GM21576 (cell line): ENCODE data around the gene CSTA.
A peak's percentile ranks its signal among the peaks of the same experiment; 100 is the strongest.

ENCODE experiments used
- ATAC-seq: cut with Tn5 transposase; IDR thresholded peaks from one replicate; pipeline ENCODE4 v1.9.1; 2021; ENCODE audit warnings: mild to moderate bottlenecking, moderate library complexity; ENCODE audit not compliant: unreplicated experiment

The CSTA gene

DNA sequence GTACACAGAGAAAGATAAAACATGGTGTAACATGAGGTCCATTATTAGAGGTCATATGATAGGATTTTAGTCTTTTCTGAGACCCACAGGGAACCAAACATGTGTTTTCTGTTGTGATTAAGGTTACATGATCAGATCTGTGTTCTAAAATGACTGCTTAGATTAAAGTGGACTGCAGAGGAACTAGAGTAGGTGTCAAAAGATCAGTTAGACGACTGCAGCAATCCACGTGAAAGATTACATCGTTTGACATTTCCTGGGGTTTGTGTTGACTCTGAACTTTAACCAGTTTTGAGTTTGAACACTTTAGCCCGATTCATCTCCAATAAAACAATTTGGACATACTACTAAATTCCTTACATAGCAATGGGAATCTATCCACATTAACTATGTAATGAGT is 52.9 kb downstream of the CSTA start:
- ATAC-seq, result no peak

- peak; percentile 40 for ATAC-seq
Measured at GRCh38 chr3:122382888-122383666, 58.0 kb downstream of the CSTA start, which contains the start of gene MIX23. TSS of gene MIX23 (minus strand) at chr3:122383231. CDS start at chr3:122383224, 7 bp downstream.

DNA sequence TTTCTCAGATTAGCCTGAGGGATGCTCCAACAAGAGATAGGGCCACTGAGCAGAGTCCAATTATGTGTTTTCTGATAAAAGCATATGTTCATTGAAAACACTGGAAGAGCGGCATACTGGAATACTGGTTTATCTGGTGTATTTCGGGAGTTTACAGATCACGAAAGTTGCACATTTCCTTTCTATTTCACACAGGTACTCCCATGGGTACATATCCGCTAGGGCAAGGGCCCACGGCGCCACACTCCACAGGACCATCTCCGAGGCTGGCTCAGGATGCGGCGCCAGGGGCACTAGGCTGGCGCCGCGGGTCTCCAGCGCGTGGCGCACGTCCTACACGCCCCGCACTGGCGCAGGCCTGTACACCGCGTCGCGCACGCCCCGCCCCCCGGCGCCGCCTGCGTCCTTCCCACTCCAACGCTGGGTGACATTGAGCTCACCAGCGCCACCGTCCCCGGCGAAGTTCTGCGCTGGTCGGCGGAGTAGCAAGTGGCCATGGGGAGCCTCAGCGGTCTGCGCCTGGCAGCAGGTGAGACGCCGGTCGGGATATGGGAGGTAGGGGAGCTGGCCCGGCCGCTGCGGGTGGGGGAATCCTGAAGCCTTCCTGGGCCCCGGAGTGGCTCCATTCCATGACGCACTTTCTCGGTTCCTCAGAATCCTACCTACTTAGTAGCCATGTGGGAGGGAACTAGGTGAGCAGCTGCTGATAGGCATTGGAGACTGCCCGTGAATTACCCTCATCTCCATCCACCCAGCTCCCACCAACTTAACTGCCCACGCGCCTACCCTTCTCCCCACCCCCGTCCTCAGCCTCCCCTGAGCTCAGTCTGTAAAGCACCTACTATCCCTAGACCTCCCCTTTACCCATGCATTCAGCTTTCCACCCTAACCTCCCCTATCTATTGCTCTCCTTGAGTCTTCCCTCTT is 59.0 kb downstream of the CSTA start, which contains the start of gene FAM162A:
FAM162A (plus strand) TSS at position 412 of the 927 bp plus-strand sequence; CDS start at position 496, 84 bp downstream.
- ATAC-seq, result peak; percentile 90

DNA sequence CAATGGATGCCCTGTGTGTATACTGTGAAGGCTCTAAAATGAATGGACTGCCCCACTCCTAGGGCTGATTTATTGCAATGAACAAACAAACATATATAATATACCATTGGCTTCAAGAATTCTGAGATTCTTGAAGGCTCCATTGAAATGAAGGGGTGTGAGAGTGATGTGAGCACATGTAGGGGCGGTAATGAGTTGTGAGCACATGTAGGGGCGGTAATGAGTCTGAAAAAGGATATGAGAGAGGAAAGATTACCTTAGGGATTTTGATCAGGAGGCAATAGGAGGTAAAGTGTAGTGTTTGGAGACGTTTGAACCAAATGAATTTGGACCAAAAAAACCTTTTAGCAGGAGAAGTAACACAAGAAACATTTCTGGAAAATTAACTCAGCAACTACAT is 62.7 kb downstream of the CSTA start:
- ATAC-seq, result no peak

DNA sequence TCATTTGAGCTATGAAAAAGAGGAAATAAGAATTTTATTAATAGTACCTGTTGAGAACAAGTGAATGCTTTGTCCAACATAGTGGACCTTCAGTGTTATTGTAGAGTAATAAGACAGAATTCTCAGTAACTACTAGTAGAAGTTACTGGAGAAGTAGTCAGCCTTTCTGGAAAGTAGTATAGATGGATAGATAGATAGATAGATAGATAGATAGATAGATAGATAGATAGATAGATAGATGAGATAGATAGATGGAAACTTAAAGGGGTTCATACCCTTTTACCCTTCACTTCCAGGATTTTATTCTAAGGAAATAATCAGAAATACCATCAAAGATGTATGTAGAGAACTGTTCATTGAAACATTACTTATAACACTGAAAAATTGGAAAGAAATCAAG is 64.1 kb downstream of the CSTA start:
- no peak for ATAC-seq

GRCh38 chr3:122389892-122390291 is 64.8 kb downstream of the CSTA start:
- ATAC-seq, result no peak

DNA sequence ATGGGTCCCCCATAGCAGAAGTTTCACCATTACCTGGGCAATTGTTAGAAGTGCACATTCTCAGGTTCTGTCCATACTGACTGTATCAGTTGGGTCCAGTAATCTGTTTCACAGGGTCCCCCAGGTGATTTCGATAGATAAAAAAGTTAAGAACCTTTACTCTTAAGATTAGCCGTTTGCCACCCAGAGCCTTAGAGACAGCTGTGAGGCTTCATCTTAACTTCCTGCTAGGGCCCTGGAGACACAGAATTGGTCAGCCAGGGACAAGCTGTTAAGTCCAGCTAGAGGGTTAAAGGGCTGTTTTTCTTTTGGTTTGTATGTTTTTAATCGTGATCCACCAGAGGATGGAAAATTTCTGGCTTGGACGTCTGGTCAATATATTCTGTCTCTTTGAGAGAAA is 65.6 kb downstream of the CSTA start:
- ATAC-seq, result no peak
